Epithelial cell of esophagus (primary cell): ENCODE results near the gene PTPRN2.

Experiments
- DNase-seq: peaks from one replicate; pipeline ENCODE4 v3.0.0; 2010; ENCODE audit warnings: low read depth
- H3K4me3 ChIP-seq: 2 replicates; pipeline ENCODE4 v1.5.1; 2011; ENCODE audit warnings: mild to moderate bottlenecking, low read length, control low read depth
- TF ChIP-seq, protein P1 (sequence below): IDR thresholded peaks from 2 replicates; pipeline ENCODE4 v1.5.1; 2011; ENCODE audit warnings: low read depth, mild to moderate bottlenecking, low read length, control low read depth, inconsistent platforms; ENCODE audit not compliant: insufficient read depth; ENCODE audit errors: missing control alignments

PTPRN2 gene

DNA sequence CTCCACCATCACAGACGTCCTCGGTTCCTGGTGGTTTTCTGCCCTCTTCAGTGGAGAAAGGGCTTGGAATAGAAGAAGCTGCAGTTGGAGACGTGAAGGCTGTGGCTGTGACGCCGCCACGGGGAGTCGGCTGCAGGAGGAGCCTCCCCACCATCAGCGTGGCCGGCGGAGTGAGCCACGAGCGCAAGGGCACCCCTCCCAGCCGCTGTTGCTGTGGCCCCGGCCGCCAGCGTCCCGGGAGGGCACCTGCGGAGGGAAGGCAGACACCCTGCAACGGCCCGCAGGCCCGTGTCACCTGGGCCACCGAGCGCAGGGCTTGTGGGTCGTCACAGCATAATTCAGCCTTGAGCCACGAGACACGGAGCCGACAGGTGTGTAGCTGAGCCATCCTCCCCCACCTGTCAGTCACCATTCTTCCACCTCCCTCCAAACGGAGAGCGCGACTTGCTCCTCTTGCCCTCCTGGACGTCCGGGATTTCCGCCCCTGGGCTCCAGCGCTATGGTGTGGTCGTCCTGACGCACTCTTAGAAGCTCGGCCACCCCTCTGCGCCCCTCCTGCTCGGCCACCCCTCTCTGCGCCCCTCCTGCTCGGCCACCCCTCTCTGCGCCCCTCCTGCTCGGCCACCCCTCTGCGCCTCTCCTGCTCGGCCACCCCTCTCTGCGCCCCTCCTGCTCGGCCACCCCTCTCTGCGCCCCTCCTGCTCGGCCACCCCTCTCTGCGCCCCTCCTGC, 102.7 kb downstream of the PTPRN2 start:
- TF ChIP-seq, protein P1, sequence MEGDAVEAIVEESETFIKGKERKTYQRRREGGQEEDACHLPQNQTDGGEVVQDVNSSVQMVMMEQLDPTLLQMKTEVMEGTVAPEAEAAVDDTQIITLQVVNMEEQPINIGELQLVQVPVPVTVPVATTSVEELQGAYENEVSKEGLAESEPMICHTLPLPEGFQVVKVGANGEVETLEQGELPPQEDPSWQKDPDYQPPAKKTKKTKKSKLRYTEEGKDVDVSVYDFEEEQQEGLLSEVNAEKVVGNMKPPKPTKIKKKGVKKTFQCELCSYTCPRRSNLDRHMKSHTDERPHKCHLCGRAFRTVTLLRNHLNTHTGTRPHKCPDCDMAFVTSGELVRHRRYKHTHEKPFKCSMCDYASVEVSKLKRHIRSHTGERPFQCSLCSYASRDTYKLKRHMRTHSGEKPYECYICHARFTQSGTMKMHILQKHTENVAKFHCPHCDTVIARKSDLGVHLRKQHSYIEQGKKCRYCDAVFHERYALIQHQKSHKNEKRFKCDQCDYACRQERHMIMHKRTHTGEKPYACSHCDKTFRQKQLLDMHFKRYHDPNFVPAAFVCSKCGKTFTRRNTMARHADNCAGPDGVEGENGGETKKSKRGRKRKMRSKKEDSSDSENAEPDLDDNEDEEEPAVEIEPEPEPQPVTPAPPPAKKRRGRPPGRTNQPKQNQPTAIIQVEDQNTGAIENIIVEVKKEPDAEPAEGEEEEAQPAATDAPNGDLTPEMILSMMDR, result no peak
- no peak for DNase-seq
- no peak overlapping the region for H3K4me3 ChIP-seq

DNA sequence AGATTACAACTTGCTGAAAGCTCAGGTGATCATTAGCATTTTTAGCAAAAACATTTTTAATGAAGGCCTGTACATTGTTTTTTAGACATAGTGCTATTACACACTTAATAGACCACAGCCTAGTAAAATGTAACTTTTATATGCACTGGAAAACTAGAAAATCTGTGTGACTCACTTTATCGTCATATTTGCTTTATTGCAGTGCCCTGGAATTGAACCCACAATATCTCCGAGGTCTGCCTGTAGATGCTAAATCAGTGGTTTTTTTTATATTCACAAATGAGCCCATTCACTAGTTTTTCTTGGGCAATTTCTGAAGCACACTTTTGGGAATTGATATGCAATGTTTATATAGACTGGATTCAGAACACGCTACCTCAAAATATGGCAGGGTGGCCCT, 105.1 kb downstream of the PTPRN2 start:
- DNase-seq, result no peak
- H3K4me3 ChIP-seq, result no peak overlapping the region
- TF ChIP-seq, protein P1, result no peak

DNA sequence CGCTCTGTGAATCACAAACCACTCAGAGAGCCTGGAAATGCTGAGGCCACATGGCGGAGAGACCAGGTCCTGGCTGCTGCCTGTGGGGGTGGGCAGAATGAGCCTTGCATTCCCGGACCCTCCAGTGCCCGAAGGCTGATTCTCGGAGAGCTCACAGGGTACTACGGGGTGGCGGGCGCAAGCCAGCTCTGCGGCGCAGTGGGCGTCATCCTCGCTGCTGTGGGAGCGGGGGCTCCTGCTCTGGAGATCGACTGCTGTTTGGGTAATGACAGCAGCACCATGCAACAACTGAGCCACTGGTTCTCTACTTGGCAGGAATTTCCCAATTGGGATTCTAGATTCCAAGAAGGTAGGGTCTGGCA, 108.0 kb downstream of the PTPRN2 start:
- no peak for DNase-seq
- H3K4me3 ChIP-seq, result no peak overlapping the region
- TF ChIP-seq, protein P1, result no peak

DNA sequence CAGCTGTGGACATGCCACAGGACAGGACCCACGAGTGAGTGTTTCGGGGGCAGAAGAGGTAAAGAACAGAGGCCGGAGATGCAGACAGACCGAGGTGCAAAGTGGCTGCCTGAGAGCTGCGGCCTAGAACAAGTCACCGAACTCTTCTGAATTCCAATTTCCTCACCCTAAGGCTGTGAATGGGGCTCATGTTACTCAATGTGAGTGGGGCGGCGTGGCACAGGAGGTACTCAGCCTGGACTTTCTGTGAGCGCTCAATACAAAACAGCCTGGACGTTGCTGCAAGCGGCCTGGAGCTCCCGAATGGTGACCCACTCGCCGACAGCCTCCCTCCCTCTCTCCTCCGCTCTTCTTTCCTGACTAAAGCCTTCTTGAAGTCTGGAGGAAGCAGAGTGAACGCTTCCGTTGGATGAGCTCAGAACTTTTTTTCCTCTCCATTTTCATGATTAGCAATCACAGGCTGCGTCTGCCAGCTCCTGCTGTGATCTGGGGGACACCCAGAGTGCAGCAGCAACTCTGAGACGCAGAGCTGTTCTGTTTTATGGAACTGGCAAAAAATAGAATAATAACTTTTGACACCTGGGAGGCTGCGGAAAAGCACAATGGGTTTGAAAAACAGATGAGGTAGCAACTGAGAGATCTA, 108.5 kb downstream of the PTPRN2 start:
- no peak overlapping the region for H3K4me3 ChIP-seq
- no peak for DNase-seq
- TF ChIP-seq, protein P1, result no peak

DNA sequence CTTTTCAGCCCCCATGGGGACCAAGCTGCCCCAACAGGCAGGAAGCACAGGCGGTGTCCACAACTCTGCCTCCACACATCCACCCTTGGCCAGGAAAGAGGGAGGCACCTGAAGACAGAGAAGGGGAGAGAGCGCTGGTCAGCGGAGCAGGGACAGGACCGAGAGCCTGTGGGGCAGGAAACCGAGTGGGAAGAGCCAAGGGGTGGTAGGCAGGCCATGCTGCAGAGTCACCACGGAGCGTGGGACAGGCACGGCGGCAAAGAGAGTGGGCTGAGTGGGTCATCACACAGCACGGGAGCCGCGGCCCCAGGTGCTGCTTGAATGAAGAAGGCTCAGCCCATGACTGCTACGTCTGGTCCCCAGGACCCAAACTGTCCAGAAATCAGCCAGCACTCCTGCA, 109.8 kb downstream of the PTPRN2 start:
- no peak overlapping the region for H3K4me3 ChIP-seq
- TF ChIP-seq, protein P1, result no peak
- no peak for DNase-seq

DNA sequence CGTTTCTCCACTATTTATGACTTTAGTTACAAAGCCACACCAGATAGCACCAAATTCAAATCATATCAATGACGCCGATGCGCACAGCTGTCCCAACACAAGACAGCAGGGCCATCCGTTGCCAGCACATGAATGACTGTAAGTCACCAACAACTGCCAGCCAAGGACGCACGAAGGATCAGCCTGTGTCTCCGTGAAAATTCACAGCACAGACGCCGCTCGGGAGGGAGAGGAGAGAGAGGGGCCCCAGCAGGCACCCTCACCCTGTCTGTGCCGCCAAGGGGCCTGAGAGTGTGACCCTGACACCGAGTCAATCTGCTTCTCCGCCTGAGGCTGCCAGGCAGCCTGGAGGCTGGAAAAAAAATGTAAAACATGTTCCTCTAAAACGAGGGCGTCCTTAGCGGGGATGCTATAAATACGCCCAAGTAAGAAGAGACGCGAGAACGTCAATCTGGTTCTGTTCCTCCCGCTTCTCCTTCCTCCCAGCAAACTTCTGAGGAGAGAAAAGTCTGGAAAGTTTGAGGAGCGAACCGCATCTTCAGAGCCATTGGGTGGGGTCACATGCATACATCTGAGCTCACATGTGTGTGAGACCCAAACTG, 111.2 kb downstream of the PTPRN2 start:
- H3K4me3 ChIP-seq, result no peak overlapping the region
- TF ChIP-seq, protein P1, result no peak
- no peak for DNase-seq

DNA sequence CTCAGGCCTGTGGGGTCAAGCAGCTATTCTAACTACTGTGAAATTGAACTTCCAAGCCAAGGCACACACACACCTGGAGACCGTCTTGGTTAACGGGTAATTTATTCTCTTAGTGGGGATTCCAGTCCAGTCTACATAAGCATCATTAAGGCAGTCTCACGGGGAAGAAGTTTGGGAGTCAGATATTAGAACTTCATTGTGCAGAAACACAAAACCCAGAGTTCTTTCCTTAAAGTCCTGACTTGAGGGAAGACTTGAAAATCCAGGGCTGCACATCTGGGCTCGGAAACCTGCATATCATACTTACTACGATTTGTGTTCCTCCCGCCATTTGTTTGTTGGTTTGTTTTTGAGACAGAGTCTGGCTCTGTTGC, 112.0 kb downstream of the PTPRN2 start:
- TF ChIP-seq, protein P1, result no peak
- no peak overlapping the region for H3K4me3 ChIP-seq
- DNase-seq, result no peak
